HUDEP-2 (cell line): ENCODE measurements around the gene OSBPL2.

Experiments
- DNase-seq, 76 experiments: peaks; one replicate each; lab custom pipeline; 2025; ENCODE audit not compliant: unreplicated experiment in 76 of 76; lab: John Stamatoyannopoulos, UW

Gene OSBPL2

DNA sequence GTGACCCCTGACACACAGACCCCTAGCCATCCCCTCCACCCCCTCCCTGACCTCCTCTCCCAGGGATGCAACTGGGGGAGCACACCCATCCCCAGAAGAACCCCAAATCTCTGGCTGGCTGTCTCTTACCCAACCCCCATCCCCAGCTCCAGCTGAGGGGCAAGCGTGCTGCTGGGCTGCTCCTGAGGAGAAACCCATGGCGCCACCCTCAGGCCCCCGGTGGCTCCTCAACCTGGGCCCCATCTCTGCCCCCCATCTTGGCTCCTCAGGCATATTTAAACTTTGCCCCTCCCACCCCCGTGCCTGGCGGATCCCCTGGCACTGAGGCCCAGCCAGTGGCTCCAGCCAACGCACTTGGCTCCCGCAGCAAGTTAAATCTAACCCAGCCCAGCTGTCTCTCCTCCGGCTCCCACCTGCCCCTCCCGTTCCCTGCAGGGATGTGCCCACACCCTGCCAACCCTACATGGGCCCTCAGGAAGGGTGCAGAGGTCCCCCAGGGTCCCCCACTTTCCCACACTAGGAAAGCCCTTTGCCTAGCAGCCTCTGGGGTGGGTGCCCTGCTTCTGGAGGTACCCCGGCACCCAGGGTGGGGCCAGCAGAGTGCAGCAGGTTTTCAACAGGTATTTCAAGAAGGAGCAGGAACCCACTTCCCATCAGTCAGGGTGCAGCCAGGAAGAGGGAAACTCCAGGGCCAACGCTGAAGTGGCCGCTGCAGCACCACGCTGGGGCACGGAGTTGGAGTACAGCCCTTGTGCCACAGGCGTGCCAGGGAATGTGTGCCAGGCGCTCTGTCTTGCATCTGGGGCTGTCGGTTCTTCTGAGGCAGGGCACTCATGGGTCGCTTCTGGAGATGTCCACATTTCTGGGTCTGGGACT is 5.3 kb upstream of the OSBPL2 start:
- peak in 32 of 76 experiments; percentile 16 to 69 (median 31) for DNase-seq

DNA sequence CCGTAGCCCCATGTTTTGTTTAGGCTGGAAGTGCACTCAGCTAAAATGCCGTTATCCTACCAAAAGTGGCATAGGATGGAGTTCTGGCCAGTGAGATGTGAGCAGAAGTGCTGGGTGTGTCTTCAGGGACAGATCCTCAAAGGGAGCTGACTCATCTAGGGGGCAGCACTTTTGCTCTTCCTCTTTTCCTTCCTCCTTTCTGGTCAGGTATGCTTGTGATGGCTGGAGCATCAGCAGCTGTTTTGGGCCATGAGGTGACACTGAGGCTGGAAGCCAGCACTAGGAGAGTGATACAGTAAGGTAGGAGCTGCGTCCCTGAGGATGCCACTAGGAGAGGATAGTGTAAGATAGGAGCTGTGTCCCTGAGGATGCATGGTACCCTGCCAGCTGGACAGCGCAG is 4.6 kb upstream of the OSBPL2 start:
- DNase-seq: peak in 3 of 76 experiments; percentile 11 to 29 (median 22)

- peak in 58 of 76 experiments; percentile 12 to 79 (median 51) for DNase-seq
Measured at GRCh38 chr20:62234339-62234738, 4.0 kb upstream of the OSBPL2 start.

- DNase-seq: peak in 72 of 76 experiments; percentile 40 to 96 (median 85)
Measured at GRCh38 chr20:62235001-62235776, 3.1 kb upstream of the OSBPL2 start.

GRCh38 chr20:62235777-62236157 is 2.6 kb upstream of the OSBPL2 start:
- DNase-seq: peak in 1 of 76 experiments; percentile 36

GRCh38 chr20:62236200-62236599 is 2.1 kb upstream of the OSBPL2 start:
- peak in 2 of 76 experiments; percentile 26 to 36 for DNase-seq

DNA sequence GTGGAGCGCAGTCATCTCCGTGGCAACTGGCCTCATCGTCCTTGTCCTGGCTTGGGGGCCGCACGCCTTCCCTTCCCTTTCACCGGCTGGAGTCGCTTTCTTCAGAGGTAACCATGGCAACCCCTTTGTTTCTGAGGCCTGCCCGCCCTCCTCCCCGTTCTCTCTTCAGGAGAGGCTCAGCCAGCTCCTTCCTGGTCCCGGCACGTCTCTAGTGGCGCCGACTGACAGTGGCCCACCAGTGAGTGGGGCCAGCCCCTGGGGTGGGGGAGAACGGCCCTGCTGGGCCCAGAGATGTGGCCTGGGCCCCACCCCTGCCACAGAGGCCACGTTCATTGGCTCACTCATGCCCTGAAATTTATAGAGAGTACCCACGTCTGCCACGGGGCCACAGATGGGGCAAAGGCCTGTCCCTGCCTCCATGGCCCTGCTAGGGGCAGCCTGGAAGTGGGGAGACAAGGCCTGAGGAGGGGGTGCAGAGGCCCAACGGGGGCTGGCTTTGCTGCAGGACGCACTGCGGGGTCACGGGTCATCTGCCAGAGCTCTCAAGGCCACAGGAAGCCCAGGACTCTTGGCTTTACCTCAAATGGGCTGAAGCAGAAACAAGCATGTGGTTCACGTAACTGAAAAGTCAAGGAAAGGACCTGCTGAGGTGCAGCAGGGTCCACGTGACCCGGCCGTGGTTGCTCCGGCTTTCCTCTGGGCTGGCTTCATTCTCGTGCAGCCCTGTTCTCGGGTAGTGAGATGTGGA is 1.4 kb upstream of the OSBPL2 start:
- peak in 3 of 76 experiments; percentile 9 to 24 (median 19) for DNase-seq

DNA sequence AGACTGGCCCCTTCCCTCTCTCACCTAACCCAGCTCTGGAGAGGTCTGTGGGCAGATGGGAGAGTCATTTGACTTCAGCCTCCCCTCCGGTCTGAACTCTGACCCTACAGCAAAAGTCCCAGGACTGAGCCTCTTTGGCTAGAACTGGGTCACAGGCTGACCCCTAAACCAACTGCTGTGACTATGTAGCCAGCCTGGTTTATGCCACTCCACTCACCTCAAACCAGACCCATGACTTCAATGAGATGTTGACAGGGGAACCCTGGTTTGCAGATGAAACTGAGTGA is 864 bp upstream of the OSBPL2 start:
- DNase-seq: no peak

GRCh38 chr20:62238569-62239277 is 402 bp downstream of the OSBPL2 start:
- no peak for DNase-seq

GRCh38 chr20:62239278-62239879 is 1.1 kb downstream of the OSBPL2 start:
- DNase-seq: no peak

DNA sequence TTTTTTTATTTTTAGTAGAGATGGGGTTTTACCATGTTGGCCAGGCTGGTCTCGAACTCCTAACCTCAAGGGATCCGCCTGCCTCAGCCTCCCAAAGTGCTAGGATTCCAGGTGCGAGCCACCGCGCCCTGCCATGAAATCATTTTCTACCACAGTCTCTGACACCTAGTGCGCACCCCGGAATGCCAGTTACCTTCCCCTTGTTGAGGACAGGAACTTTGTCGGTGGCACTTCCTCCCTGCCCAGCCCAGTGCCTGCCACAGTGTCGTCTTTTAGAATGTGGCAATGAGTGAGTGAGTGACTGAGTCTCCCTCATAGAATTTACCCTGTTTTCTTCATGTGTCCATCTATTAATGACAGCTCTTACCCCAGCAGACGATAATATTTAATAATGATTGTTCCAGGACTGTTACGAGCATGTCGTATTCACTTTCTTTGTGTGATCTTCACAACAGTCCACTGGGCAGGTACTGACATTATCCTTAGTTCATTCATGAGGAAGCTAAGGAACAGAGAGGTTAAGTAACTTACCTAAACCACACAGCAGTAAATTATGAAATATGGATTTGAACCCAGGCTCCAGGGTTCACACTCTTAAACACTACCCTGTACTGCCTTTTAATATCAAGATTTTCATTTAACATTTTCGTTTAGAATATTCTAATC is 1.8 kb downstream of the OSBPL2 start:
- no peak for DNase-seq

DNA sequence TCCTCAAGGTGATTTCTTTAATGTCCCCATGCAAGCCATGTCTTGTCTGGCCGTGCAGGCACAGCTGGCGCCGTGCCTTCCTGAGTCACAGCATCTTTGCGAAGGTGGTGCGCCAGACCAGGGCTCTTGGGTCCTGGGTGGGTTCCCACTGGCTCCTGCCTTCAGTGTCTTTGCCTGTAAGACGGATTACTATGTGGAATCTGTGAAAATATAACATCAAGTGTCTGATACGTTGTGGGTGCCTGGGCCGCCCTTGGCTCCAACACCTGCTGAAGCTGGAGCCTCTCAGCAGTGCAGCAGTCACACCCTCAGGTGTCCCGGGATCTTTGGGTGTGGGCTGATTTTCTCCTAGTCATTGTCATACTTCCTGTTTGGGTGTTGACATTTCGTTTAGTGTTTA is 3.2 kb downstream of the OSBPL2 start:
- no peak for DNase-seq

- no peak for DNase-seq
Measured at GRCh38 chr20:62242176-62242575, 3.9 kb downstream of the OSBPL2 start.

DNA sequence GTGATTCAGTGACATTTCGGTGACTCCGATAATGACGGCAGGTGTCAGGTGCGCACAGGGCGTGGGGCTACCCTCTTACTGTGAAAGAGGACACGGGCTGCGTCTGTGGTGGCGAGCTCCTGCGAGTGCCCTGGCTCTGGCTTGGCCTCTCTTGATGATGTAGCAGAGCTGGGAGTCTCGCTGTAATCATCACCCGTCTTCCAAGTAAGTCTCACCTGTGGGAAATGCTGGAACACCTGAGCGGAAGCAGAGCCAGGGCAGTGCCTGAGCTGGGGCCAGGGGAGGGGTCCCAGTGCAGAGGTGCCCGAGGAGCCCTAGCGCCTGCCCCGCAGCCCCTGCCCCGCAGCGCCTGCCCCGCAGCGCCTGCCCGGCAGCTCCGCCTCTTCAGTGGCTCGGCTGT is 4.8 kb downstream of the OSBPL2 start:
- DNase-seq: no peak

DNA sequence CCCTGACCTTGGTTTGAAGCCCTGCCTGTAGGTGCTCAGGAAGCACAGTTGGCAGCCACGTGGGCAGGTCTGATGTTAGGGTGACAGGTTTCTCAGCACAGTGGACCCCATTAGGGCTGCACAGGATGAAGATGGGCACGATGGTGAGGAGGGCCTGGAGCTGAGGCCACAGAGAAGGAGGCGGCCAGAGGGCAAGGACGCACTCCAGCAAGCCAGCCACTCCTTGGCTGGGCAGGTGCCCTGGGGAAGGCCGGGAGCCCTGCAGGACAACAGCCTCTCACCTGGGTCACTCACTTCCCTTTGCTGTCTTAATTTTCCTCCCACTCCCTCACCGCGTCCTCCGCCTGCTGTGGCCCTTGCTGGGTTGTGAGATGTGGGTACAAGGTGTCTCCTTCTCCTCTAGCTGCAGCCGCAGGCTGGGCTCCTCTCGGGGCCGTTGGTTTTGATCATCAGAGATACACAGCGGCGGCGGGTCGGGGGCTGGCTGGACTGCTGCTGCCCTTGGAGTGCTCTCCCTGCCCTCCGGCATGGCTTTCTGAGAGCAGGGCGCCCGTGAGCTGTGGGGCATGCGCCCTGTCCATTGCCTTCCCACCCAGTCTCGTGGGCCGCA is 5.7 kb downstream of the OSBPL2 start:
- no peak for DNase-seq

- no peak for DNase-seq
Measured at GRCh38 chr20:62244644-62245108, 6.4 kb downstream of the OSBPL2 start.

DNA sequence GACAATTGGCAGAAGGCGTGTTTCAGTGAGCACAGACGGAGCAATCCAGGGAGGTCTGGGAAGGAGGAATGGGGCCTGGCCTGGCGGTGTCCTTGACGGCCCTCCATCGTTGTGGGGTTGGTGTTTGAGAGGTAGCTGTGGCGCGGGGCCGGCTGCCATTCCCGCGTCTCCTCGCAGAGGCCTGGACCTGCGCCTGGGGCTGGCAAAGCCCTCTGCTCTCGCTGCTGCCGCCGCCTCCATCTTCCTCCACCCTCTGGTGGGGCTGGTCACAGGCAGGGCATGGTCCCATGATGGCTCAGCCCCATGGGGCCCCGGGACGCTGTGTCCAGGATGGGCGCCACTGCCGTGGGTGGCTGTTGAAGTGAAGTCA is 7.6 kb downstream of the OSBPL2 start:
- no peak for DNase-seq

DNA sequence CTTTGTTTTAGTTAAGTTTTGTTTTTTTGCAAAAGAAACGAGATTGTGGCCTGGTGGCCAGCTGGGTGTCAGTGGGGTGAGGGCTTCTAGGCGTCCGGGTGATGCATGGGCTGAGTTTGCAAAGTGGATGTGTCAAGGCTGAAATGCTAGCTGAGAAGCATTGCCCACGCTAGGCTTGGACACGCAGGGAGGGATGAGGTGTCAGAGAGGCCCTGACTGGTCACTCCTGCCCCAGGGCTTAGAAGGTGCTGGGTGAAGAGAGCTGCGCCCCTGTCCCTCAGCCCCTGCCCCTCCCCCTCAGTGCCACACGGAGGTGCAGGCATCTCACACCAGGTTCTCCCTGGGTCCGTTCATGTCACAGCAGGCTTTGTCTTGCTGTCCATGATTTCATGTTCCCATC is 8.1 kb downstream of the OSBPL2 start:
- no peak for DNase-seq
